HFFc6 (cell line): ENCODE measurements around the gene GSDMA. TPM values are rescaled to one million over a fixed set of nuclear protein-coding genes. Genes with fewer than 3 reads are reported as not detected.
"Not testable (repeated sequence)": the region's sequence is repeated elsewhere in the genome, so short reads cannot be mapped to it uniquely, and the experiment has no call there.

ENCODE experiments used
- DNase-seq: peaks from one replicate; pipeline ENCODE4 v3.0.0-alpha.2; 2018
- H3K27ac Mint-ChIP-seq: 2 replicates; pipeline ENCODE4 v1.8.0; 2020; ENCODE audit warnings: mild to moderate bottlenecking, mixed read lengths
- H3K27me3 Mint-ChIP-seq: 2 replicates; pipeline ENCODE4 v1.8.0; 2021; ENCODE audit warnings: mild to moderate bottlenecking, moderate library complexity, mixed read lengths; ENCODE audit not compliant: insufficient read depth
- H3K36me3 Mint-ChIP-seq: 2 replicates; pipeline ENCODE4 v1.8.0; 2021; ENCODE audit warnings: low read depth, mixed read lengths
- H3K4me1 Mint-ChIP-seq: 2 replicates; pipeline ENCODE4 v1.8.0; 2020; ENCODE audit warnings: low read depth, mixed read lengths
- H3K4me3 Mint-ChIP-seq: 2 replicates; pipeline ENCODE4 v1.8.0; 2020; ENCODE audit warnings: mild to moderate bottlenecking, moderate library complexity, mixed read lengths
- H3K9me3 Mint-ChIP-seq: 2 replicates; pipeline ENCODE4 v1.8.0; 2020; ENCODE audit warnings: mild to moderate bottlenecking, mixed read lengths
- total RNA-seq, 6 experiments: library from RNA; stranded (reverse); fragmentation: NEBNext Ultra II Directional; extraction: Animal tissue kit (Norgen Biotek cat#: 25700); gene quantifications; 2 replicates in 1 of 6; 3 replicates in 5 of 6; pipeline ENCODE4 v1.2.3, GENCODE V29; 2021
- TF ChIP-seq, protein P1 (sequence below): fragments of 200-600 bp; sonication (generic); IDR thresholded peaks from 2 replicates; pipeline ENCODE4 v1.5.0; 2021; ENCODE audit warnings: antibody characterized with exemption, mild to moderate bottlenecking

Gene GSDMA
- total RNA-seq, 6 experiments from 2014 or later = 0.11 to 0.43 (median 0.36) TPM

DNA sequence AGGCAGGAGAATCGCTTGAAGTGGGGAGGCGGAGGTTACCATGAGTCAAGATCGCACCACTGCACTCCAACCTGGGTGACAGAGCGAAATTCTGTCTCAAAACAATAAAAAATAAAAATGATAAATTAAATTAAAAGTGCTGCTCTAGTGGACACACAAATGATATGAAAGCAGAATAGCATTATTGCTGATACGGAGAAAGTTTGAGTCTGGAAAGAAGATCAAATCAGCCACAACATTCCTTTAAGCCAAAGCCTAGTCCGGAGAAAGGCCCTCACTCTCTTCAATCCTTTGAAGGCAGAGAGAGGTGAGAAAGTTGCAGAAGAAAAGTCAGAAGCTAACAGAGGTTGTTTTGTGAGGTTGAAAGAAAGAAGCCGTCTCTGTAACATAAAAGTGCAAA is 37.4 kb downstream of the GSDMA start:
- no peak overlapping the region for H3K27ac Mint-ChIP-seq
- no peaks in the 10 kb centered on the region for H3K9me3 Mint-ChIP-seq
- no peaks in the 10 kb centered on the region; the same call in none of the 2 replicates for H3K27me3 Mint-ChIP-seq
- H3K36me3 Mint-ChIP-seq = peaks cover 10% of the 10 kb centered on the region; the same call in 1 of the 2 replicates
- no peak overlapping the region for H3K4me3 Mint-ChIP-seq
- TF ChIP-seq, protein P1, sequence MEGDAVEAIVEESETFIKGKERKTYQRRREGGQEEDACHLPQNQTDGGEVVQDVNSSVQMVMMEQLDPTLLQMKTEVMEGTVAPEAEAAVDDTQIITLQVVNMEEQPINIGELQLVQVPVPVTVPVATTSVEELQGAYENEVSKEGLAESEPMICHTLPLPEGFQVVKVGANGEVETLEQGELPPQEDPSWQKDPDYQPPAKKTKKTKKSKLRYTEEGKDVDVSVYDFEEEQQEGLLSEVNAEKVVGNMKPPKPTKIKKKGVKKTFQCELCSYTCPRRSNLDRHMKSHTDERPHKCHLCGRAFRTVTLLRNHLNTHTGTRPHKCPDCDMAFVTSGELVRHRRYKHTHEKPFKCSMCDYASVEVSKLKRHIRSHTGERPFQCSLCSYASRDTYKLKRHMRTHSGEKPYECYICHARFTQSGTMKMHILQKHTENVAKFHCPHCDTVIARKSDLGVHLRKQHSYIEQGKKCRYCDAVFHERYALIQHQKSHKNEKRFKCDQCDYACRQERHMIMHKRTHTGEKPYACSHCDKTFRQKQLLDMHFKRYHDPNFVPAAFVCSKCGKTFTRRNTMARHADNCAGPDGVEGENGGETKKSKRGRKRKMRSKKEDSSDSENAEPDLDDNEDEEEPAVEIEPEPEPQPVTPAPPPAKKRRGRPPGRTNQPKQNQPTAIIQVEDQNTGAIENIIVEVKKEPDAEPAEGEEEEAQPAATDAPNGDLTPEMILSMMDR = no peak
- DNase-seq = no peak
- peaks cover 10% of the 10 kb centered on the region; the same call in 1 of the 2 replicates for H3K4me1 Mint-ChIP-seq

- DNase-seq, H3K27me3 Mint-ChIP-seq, H3K9me3 Mint-ChIP-seq, H3K4me3 Mint-ChIP-seq, H3K36me3 Mint-ChIP-seq, H3K27ac Mint-ChIP-seq: not testable (repeated sequence)
- peaks cover 10% of the 10 kb centered on the region; the same call in 1 of the 2 replicates for H3K4me1 Mint-ChIP-seq
These were observed 38.5 kb downstream of the GSDMA start for GRCh38 chr17:40001335-40001734.

GRCh38 chr17:40004072-40004471 is 41.3 kb downstream of the GSDMA start:
- TF ChIP-seq, protein P1 = no peak
- Mint-ChIP-seq H3K4me1 (peaks cover 3% of the 10 kb centered on the region; the same call in 1 of the 2 replicates), H3K27me3 (no peaks in the 10 kb centered on the region; the same call in 1 of the 2 replicates), H3K9me3 (no peaks in the 10 kb centered on the region), H3K4me3 (no peak overlapping the region), H3K27ac (no peak overlapping the region), H3K36me3 (no peaks in the 10 kb centered on the region)
- no peak for DNase-seq

DNA sequence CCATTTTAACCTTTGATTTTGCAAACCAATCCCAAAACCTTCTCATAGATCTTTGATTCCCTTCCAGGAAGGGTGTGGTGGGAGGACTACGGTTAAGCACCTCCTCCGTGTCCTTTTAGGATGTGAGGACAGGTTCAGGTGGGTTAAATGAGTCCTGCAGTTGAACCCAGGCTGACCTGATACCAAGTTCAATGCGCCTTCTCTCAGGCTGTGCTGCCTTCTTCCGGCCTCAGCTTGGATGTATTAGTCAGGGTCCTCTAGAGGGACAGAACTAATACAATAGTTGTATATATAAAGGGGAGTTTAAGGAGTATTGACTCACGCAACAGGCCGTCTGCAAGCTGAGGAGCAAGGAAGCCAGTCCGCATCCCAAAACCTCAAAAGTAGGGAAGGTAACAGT is 41.9 kb downstream of the GSDMA start:
- no peaks in the 10 kb centered on the region for H3K9me3 Mint-ChIP-seq
- no peaks in the 10 kb centered on the region for H3K4me1 Mint-ChIP-seq
- H3K27me3 Mint-ChIP-seq = no peaks in the 10 kb centered on the region; the same call in 1 of the 2 replicates
- no peak overlapping the region for H3K27ac Mint-ChIP-seq
- H3K4me3 Mint-ChIP-seq = no peak overlapping the region
- DNase-seq = no peak
- H3K36me3 Mint-ChIP-seq = no peaks in the 10 kb centered on the region
- TF ChIP-seq, protein P1 = no peak

DNA sequence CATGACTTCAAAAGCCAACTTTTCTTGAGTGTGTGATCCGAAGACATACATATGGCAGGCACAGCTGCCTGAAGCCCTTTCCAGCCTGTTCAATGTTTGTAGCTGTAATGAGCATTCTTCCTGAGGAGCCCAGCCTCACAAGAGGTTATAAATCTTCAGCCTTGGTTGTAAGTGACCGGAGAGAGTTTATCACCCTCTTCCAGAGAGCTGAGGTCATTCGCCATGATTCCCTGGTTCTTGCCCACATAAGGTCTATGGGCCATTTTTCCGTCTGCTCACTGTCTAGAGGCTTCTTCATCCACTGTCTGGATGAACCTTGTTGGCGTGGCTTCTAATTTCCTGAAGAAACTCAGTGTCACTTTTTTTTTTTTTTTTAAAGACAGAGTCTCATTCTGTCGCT is 42.7 kb downstream of the GSDMA start:
- TF ChIP-seq, protein P1 = no peak
- Mint-ChIP-seq H3K4me3 (no peak overlapping the region), H3K4me1 (no peaks in the 10 kb centered on the region), H3K36me3 (no peaks in the 10 kb centered on the region), H3K27ac (no peak overlapping the region), H3K27me3 (no peaks in the 10 kb centered on the region; the same call in 1 of the 2 replicates), H3K9me3 (no peaks in the 10 kb centered on the region)
- no peak for DNase-seq

GRCh38 chr17:40010946-40011500 is 48.2 kb downstream of the GSDMA start:
- not testable (repeated sequence) for H3K4me3 Mint-ChIP-seq, H3K36me3 Mint-ChIP-seq, H3K9me3 Mint-ChIP-seq, DNase-seq, H3K27ac Mint-ChIP-seq, H3K27me3 Mint-ChIP-seq
- H3K4me1 Mint-ChIP-seq = peaks cover 26% of the 10 kb centered on the region

DNA sequence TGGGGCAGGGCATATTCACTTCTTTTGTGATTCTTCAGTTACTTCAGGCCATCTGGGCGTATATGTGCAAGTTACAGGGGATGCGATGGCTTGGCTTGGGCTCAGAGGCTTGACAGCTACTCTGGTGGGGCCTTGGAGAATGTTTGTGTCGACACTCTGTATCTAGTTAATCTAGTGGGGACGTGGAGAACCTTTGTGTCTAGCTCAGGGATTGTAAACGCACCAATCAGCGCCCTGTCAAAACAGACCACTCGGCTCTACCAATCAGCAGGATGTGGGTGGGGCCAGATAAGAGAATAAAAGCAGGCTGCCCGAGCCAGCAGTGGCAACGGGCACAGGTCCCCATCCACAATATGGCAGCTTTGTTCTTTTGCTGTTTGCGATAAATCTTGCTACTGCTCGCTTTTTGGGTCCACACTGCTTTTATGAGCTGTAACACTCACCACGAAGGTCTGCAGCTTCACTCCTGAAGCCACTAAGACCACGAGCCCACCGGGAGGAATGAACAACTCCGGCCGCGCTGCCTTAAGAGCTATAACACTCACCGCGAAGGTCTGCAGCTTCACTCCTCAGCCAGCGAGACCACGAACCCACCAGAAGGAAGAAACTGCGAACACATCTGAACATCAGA is 49.3 kb downstream of the GSDMA start:
- not testable (repeated sequence) for H3K4me3 Mint-ChIP-seq, H3K36me3 Mint-ChIP-seq, H3K27me3 Mint-ChIP-seq, H3K9me3 Mint-ChIP-seq, H3K27ac Mint-ChIP-seq, DNase-seq
- H3K4me1 Mint-ChIP-seq = peaks cover 34% of the 10 kb centered on the region
